ENCODE measurements around the gene MYO10. TPM values are rescaled to one million over a fixed set of nuclear protein-coding genes. Genes with fewer than 3 reads are reported as not detected.

MYO10 gene
- total RNA-seq, 4 donors from 2014 or later = 3.4 to 28.7 (median 13.4) TPM

DNA sequence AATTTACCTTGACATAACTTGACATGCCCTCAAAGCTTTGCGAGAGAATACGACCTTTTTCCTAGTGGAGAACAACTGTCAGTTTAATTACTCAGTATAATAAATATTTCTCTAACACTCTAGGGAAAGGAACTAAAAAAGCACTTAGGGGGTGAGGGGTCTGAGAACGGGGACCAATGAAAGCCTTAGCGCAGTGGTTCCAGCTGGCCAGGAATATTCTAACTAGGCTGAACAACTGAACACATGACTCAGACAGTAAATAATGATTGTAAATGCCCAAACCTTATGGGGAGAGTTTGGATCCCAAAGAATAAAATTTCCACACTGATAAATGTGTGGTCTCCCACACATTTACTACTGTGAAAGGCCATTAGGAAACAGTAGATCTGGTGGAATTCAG, 14.9 kb downstream of the MYO10 start:
- ATAC-seq = no peak

DNA sequence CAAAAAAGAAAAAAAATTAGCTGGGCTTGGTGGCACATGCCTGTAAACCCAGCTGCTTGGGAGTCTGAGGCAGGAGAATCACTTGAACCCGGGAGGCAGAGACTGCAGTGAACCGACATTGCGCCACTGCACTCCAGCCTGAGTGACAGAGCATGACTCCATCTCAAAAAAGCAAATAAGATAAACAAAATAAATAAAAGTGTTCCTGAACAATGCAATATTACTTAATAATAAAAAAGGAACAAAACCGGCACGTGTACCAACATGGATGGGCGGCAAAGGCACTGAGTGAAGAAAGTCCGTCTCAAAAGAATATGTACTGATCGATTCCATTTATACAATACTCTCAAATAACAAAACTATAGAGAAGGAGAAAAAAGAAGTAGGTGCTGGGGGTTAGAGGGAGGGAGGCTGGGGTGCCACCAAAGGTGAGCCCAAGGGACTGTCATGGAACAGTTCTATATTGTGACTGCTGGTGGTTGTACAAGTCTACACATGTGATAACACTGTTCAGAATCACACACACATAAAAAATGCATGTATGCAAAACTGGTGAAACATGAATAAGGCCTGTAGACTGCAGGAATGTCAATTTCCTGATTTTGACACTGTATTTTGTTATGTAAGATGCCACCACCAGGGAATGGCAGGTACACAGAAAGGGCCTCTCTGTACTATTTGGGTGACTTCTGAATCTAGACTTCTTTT, 15.8 kb downstream of the MYO10 start:
- Histone ChIP-seq H3K4me3 (no peak overlapping the region), H3K27ac (no peak overlapping the region), H3K27me3 (no peaks in the 10 kb centered on the region), H3K36me3 (no peaks in the 10 kb centered on the region), H3K9me3 (no peaks in the 10 kb centered on the region), H3K4me1 (no peaks in the 10 kb centered on the region)
- ATAC-seq (no peak), DNase-seq (no peak)
- intact Hi-C loops (cut with DNase I; ENCODE audit: low total_unique reads) = no loop called here
- in situ Hi-C loops (cut with MboI; ENCODE audit: low sequenced_read_pairs in 4 of 4) = no loop called here
- TF ChIP-seq, protein P1, sequence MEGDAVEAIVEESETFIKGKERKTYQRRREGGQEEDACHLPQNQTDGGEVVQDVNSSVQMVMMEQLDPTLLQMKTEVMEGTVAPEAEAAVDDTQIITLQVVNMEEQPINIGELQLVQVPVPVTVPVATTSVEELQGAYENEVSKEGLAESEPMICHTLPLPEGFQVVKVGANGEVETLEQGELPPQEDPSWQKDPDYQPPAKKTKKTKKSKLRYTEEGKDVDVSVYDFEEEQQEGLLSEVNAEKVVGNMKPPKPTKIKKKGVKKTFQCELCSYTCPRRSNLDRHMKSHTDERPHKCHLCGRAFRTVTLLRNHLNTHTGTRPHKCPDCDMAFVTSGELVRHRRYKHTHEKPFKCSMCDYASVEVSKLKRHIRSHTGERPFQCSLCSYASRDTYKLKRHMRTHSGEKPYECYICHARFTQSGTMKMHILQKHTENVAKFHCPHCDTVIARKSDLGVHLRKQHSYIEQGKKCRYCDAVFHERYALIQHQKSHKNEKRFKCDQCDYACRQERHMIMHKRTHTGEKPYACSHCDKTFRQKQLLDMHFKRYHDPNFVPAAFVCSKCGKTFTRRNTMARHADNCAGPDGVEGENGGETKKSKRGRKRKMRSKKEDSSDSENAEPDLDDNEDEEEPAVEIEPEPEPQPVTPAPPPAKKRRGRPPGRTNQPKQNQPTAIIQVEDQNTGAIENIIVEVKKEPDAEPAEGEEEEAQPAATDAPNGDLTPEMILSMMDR (IDR thresholded peaks at IDR 0.05 in 4 of 5, conservative IDR thresholded peaks at IDR 0.05 in 1 of 5) = no peak
- TF ChIP-seq POLR2A (IDR thresholded peaks at IDR 0.05) = no peak

More for the DNA sequence above, 14.9 kb downstream of the MYO10 start:
- H3K4me1 ChIP-seq = no peaks in the 10 kb centered on the region
- no peaks in the 10 kb centered on the region for H3K36me3 ChIP-seq
- TF ChIP-seq POLR2A (IDR thresholded peaks at IDR 0.05) = no peak
- TF ChIP-seq, protein P1 (IDR thresholded peaks at IDR 0.05 in 4 of 5, conservative IDR thresholded peaks at IDR 0.05 in 1 of 5) = no peak
- H3K4me3 ChIP-seq = no peak overlapping the region
- in situ Hi-C loops (cut with MboI; ENCODE audit: low sequenced_read_pairs in 4 of 4) = no loop called here
- DNase-seq = no peak
- intact Hi-C loops (cut with DNase I; ENCODE audit: low total_unique reads) = no loop called here
- H3K27ac ChIP-seq = no peak overlapping the region
- H3K9me3 ChIP-seq = no peaks in the 10 kb centered on the region
- H3K27me3 ChIP-seq = no peaks in the 10 kb centered on the region

DNA sequence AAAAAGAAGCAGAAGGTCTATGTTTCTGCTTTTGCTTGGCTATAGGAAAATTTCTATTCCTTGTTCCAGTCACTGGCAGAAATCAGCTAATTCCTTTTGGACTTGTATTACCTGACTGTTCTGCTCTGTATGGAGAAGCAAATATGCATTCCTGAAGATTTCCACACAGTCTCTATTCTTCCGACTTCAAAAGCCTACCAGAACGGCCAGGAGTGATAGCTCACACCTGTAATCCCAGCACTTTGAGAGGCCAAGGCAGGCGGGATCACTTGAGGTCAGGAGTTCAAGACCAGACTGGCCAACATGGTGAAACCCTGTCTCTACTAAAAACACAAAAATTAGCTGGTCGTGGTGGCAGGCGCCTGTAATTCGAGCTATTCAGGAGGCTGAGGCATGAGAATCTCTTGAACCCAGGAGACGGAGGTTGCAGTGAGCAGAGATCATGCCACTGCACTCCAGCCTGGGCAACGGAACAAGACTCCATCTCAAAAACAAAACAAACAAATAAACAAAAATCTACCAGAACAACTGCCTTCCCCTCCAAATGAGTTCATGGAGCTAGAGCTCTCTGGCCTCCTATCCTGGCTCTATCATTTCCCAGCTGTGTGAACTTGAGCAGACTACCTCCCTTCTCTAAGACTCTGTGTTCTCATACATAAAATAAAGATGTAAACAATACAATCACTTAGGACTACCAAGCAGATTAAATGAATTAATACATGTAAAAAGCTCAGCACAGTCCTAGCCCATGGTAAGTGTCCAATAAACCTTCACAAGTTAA, 17.0 kb downstream of the MYO10 start:
- no peak for ATAC-seq
- H3K4me1 ChIP-seq = peaks cover 0 to 9% of the 10 kb centered on the region in 2 donors
- no peak overlapping the region for H3K4me3 ChIP-seq
- in situ Hi-C loops (cut with MboI; ENCODE audit: low sequenced_read_pairs in 4 of 4) = no loop called here
- no peak for DNase-seq
- TF ChIP-seq POLR2A (IDR thresholded peaks at IDR 0.05) = no peak
- TF ChIP-seq, protein P1 (IDR thresholded peaks at IDR 0.05 in 4 of 5, conservative IDR thresholded peaks at IDR 0.05 in 1 of 5) = no peak
- no peak overlapping the region for H3K27ac ChIP-seq
- H3K36me3 ChIP-seq = no peaks in the 10 kb centered on the region
- intact Hi-C loops (cut with DNase I; ENCODE audit: low total_unique reads) = no loop called here
- H3K9me3 ChIP-seq = no peaks in the 10 kb centered on the region
- no peaks in the 10 kb centered on the region for H3K27me3 ChIP-seq

DNA sequence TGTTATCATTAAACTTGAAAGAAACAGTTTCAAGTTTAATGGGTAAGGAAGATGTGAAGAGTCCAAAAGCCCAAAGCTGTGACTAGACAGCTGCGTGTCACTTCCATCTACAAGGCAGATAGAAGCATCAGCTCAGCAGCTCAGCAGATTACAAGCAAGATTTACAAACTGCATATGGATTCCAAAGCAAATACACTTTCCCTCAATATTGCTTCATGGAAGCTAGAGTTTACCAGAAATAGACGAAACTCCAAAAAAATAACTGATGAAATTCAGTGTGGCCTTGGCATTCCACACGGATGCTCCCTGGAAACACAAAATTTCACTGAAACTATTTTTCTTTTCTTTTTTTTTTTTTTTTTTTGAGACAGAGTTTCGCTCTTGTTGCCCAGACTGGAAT, 17.9 kb downstream of the MYO10 start:
- H3K36me3 ChIP-seq = no peaks in the 10 kb centered on the region
- no peaks in the 10 kb centered on the region for H3K27me3 ChIP-seq
- TF ChIP-seq POLR2A (IDR thresholded peaks at IDR 0.05) = no peak
- TF ChIP-seq, protein P1 (IDR thresholded peaks at IDR 0.05 in 4 of 5, conservative IDR thresholded peaks at IDR 0.05 in 1 of 5) = no peak
- H3K27ac ChIP-seq = no peak overlapping the region
- ATAC-seq (no peak), DNase-seq (no peak)
- H3K4me1 ChIP-seq = peaks cover 0 to 15% of the 10 kb centered on the region in 2 donors
- in situ Hi-C loops (cut with MboI; ENCODE audit: low sequenced_read_pairs in 4 of 4) = no loop called here
- no peaks in the 10 kb centered on the region for H3K9me3 ChIP-seq
- intact Hi-C loops (cut with DNase I; ENCODE audit: low total_unique reads) = no loop called here
- H3K4me3 ChIP-seq = no peak overlapping the region
